ENCODE measurements around the gene POU3F3.
A peak's percentile ranks its signal among the peaks of the same experiment; 100 is the strongest.

Gene POU3F3

GRCh38 chr2:104889960-104890684 is 36.2 kb downstream of the POU3F3 start:
- no peak for DNase-seq
- H3K27me3 Mint-ChIP-seq (ENCODE audit: low read depth, poor library complexity): peaks cover 28% of the 10 kb centered on the region
- H3K27ac Mint-ChIP-seq: peak overlapping the region; percentile 83
- peaks cover 16% of the 10 kb centered on the region for H3K4me1 Mint-ChIP-seq
- no peak for TF ChIP-seq CTCF (IDR thresholded peaks at IDR 0.05)
- H3K9me3 Mint-ChIP-seq: no peaks in the 10 kb centered on the region
- no peaks in the 10 kb centered on the region for H3K36me3 Mint-ChIP-seq (ENCODE audit: low read depth)
- no peak overlapping the region for H3K4me3 Mint-ChIP-seq

GRCh38 chr2:104890685-104891069 is 36.8 kb downstream of the POU3F3 start:
- Mint-ChIP-seq H3K27ac (no peak overlapping the region), H3K27me3 (ENCODE audit: low read depth, poor library complexity) (peaks cover 30% of the 10 kb centered on the region), H3K4me3 (no peak overlapping the region), H3K9me3 (no peaks in the 10 kb centered on the region), H3K4me1 (peaks cover 16% of the 10 kb centered on the region), H3K36me3 (ENCODE audit: low read depth) (no peaks in the 10 kb centered on the region)
- no peak for TF ChIP-seq CTCF (IDR thresholded peaks at IDR 0.05)
- no peak for DNase-seq

GRCh38 chr2:104891145-104891544 is 37.2 kb downstream of the POU3F3 start:
- Mint-ChIP-seq H3K4me3 (no peak overlapping the region), H3K9me3 (no peaks in the 10 kb centered on the region), H3K4me1 (peaks cover 16% of the 10 kb centered on the region), H3K36me3 (ENCODE audit: low read depth) (no peaks in the 10 kb centered on the region), H3K27ac (no peak overlapping the region), H3K27me3 (ENCODE audit: low read depth, poor library complexity) (peaks cover 32% of the 10 kb centered on the region)
- TF ChIP-seq CTCF (IDR thresholded peaks at IDR 0.05): no peak
- DNase-seq: no peak

GRCh38 chr2:104896446-104896845 is 42.5 kb downstream of the POU3F3 start:
- H3K27me3 Mint-ChIP-seq (ENCODE audit: low read depth, poor library complexity): peaks cover 27% of the 10 kb centered on the region
- H3K9me3 Mint-ChIP-seq: no peaks in the 10 kb centered on the region
- no peak overlapping the region for H3K4me3 Mint-ChIP-seq
- no peaks in the 10 kb centered on the region for H3K36me3 Mint-ChIP-seq (ENCODE audit: low read depth)
- no peak for DNase-seq
- TF ChIP-seq CTCF (IDR thresholded peaks at IDR 0.05): no peak
- H3K27ac Mint-ChIP-seq: no peak overlapping the region
- H3K4me1 Mint-ChIP-seq: peaks cover 11% of the 10 kb centered on the region

GRCh38 chr2:104897515-104898184 is 43.7 kb downstream of the POU3F3 start:
- H3K27me3 Mint-ChIP-seq (ENCODE audit: low read depth, poor library complexity): peaks cover 26% of the 10 kb centered on the region
- H3K36me3 Mint-ChIP-seq (ENCODE audit: low read depth): no peaks in the 10 kb centered on the region
- peaks cover 15% of the 10 kb centered on the region for H3K4me1 Mint-ChIP-seq
- no peaks in the 10 kb centered on the region for H3K9me3 Mint-ChIP-seq
- H3K4me3 Mint-ChIP-seq: no peak overlapping the region
- DNase-seq: no peak
- no peak overlapping the region for H3K27ac Mint-ChIP-seq
- no peak for TF ChIP-seq CTCF (IDR thresholded peaks at IDR 0.05)

- Mint-ChIP-seq H3K9me3 (no peaks in the 10 kb centered on the region), H3K27ac (no peak overlapping the region), H3K36me3 (ENCODE audit: low read depth) (no peaks in the 10 kb centered on the region), H3K27me3 (ENCODE audit: low read depth, poor library complexity) (peaks cover 12% of the 10 kb centered on the region), H3K4me3 (no peak overlapping the region), H3K4me1 (peaks cover 15% of the 10 kb centered on the region)
- TF ChIP-seq CTCF (IDR thresholded peaks at IDR 0.05): no peak
- no peak for DNase-seq
These were observed 46.7 kb downstream of the POU3F3 start for GRCh38 chr2:104900608-104901007.
